Karpas-422 (cell line): ENCODE results near the gene MYLK. TPM values are rescaled to one million over a fixed set of nuclear protein-coding genes. Genes with fewer than 3 reads are reported as not detected.

ENCODE experiments used
- DNase-seq: peaks from one replicate; pipeline ENCODE4 v3.0.0-alpha.2; 2015
- H2AFZ ChIP-seq: fragments of 200-600 bp; sonication (generic); 2 replicates; pipeline ENCODE4 v1.6.1; 2014; ENCODE audit warnings: antibody characterized with exemption, low read length, mixed read lengths
- H3K27ac ChIP-seq: fragments of 200-600 bp; sonication (generic); 2 replicates; pipeline ENCODE4 v1.5.1; 2014; ENCODE audit warnings: mild to moderate bottlenecking, low read length, moderate library complexity
- H3K27me3 ChIP-seq: fragments of 200-600 bp; sonication (generic); 2 replicates; pipeline ENCODE4 v1.6.1; 2014; ENCODE audit warnings: low read length, mixed read lengths
- H3K36me3 ChIP-seq: fragments of 200-600 bp; sonication (generic); 2 replicates; pipeline ENCODE4 v1.6.1; 2014; ENCODE audit warnings: low read length, mixed read lengths; ENCODE audit not compliant: insufficient read depth
- H3K4me1 ChIP-seq: fragments of 200-600 bp; sonication (generic); 2 replicates; pipeline ENCODE4 v1.6.1; 2014; ENCODE audit warnings: mild to moderate bottlenecking, low read length, mixed read lengths
- H3K4me2 ChIP-seq: fragments of 200-600 bp; sonication (generic); 2 replicates; pipeline ENCODE4 v1.6.1; 2014; ENCODE audit warnings: low read length, low read depth, mild to moderate bottlenecking; ENCODE audit not compliant: poor library complexity, severe bottlenecking
- H3K4me3 ChIP-seq: fragments of 200-600 bp; sonication (generic); 2 replicates; pipeline ENCODE4 v1.5.1; 2014; ENCODE audit warnings: mild to moderate bottlenecking, antibody characterized with exemption, low read length, mixed read lengths
- H3K79me2 ChIP-seq: fragments of 200-600 bp; sonication (generic); 2 replicates; pipeline ENCODE4 v1.6.1; 2014; ENCODE audit warnings: mild to moderate bottlenecking, low read length, mixed read lengths
- H3K9ac ChIP-seq: fragments of 200-600 bp; sonication (generic); 2 replicates; pipeline ENCODE4 v1.6.0; 2014; ENCODE audit warnings: low read length
- H3K9me2 ChIP-seq: fragments of 200-600 bp; sonication (generic), shearing (Covaris generic); replicated peaks from 2 replicates; pipeline ENCODE4 v1.6.0; 2014; ENCODE audit warnings: mild to moderate bottlenecking, low read length, moderate library complexity; ENCODE audit not compliant: insufficient read depth
- H3K9me3 ChIP-seq: fragments of 300-700, 200-600 bp; sonication (generic); 2 replicates; pipeline ENCODE4 v1.6.1; 2014; ENCODE audit warnings: low read length, mixed read lengths
- H4K20me1 ChIP-seq: fragments of 200-600 bp; sonication (generic); 2 replicates; pipeline ENCODE4 v1.6.1; 2014; ENCODE audit warnings: mild to moderate bottlenecking, antibody characterized with exemption, low read length, low read depth; ENCODE audit not compliant: insufficient read depth
- total RNA-seq: library from RNA; depleted of rRNA; stranded (reverse); fragments of >200 nt; shearing (Covaris generic); gene quantifications from 2 replicates; pipeline ENCODE4 v1.2.3, GENCODE V29; 2014; ENCODE audit warnings: low replicate concordance

MYLK gene
- total RNA-seq, 1 experiment from 2014 or later: 0.63 TPM

DNA sequence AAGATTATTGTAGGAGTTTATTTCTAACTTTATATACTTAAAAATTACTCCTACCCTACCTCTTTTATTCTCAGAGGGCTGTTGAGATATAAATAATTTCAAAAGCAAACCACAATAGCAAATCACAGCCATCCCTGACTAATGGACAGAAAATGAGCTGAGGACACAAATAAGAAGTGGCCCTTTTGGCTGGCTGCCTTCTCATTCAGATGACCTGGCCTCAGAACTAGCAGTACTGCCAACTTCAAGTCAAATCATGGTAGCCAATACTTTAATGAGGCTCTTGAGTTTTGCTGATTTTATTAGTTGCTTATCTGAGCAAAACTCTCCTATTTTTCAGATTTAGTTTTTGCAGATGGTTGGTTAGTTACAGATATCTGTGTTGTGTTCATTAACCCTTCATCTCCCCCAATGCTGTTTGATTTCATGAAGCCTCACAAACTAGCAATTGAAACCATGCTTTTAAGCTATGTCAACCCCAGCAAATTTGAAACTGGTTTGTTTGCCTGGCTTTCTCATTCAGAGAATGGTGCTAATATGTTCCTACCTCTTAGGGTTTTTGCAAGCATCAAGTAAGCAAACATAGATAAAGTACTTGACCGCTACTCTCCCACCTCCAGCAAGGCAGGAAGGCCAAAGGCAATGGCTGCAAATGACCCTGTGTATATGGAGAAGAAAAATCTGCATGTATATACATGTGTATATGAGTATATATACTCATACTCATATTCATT, 225.8 kb downstream of the MYLK start:
- peaks cover 4% of the 10 kb centered on the region for H3K9me3 ChIP-seq
- H4K20me1 ChIP-seq: no peaks in the 10 kb centered on the region
- DNase-seq: no peak
- H2AFZ ChIP-seq: no peak overlapping the region
- H3K9me2 ChIP-seq: no peaks in the 10 kb centered on the region
- no peaks in the 10 kb centered on the region for H3K27me3 ChIP-seq
- H3K9ac ChIP-seq: no peak overlapping the region
- H3K4me1 ChIP-seq: 0 out of 2 replicates have a peak, but pooled peaks cover 2% of the 10 kb centered on the region
- H3K36me3 ChIP-seq: no peaks in the 10 kb centered on the region
- H3K4me3 ChIP-seq: no peak overlapping the region
- no peaks in the 10 kb centered on the region for H3K79me2 ChIP-seq
- H3K4me2 ChIP-seq: no peak overlapping the region
- H3K27ac ChIP-seq: no peak overlapping the region

DNA sequence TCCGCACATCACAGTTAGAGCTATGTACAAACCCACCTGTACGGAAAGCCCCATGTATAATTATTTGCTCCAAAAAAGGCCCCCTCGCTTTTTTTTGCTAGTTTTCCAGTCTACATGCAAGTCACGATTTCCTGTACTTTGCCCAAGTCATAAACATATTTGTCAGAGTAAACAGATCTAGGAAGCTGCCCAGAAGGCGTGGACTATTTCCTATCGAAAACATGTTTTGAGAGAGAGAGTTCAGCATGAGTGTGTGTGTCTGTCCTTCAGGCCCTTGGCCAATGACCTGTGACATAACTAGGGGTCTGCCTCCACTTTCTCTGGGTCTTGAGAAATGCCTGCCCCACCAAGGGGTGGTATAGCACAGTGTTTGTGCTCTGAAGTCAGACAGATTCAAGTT, 226.6 kb downstream of the MYLK start:
- H3K27ac ChIP-seq: no peak overlapping the region
- H3K27me3 ChIP-seq: no peaks in the 10 kb centered on the region
- H3K79me2 ChIP-seq: no peaks in the 10 kb centered on the region
- H3K9me3 ChIP-seq: peaks cover 4% of the 10 kb centered on the region
- H2AFZ ChIP-seq: no peak overlapping the region
- no peak overlapping the region for H3K9ac ChIP-seq
- no peaks in the 10 kb centered on the region for H3K9me2 ChIP-seq
- H4K20me1 ChIP-seq: no peaks in the 10 kb centered on the region
- DNase-seq: no peak
- H3K4me2 ChIP-seq: no peak overlapping the region
- H3K36me3 ChIP-seq: no peaks in the 10 kb centered on the region
- no peaks in the 10 kb centered on the region for H3K4me1 ChIP-seq
- H3K4me3 ChIP-seq: no peak overlapping the region

DNA sequence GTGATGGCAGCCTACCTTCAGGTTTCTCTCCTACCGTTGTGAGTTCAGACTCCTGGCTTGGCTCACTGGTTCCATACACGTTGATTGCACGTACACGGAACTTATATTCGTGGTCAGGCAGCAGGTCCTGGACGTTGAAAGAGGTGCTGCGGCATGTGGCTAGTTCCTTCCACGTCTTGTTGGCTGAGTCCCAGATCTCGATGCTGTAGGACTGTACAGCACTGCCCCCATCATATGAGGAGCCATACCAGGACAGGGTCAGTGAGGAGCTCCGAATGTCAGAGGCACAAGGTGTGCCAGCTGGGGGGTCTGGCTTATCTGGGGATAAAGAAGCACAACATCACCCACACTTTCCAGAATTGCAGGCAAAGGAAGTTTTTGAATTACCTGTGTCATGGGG, 227.0 kb downstream of the MYLK start:
- Histone ChIP-seq H3K4me3 (no peak overlapping the region), H3K27me3 (no peaks in the 10 kb centered on the region), H3K9me2 (no peaks in the 10 kb centered on the region), H3K79me2 (no peaks in the 10 kb centered on the region), H3K9ac (no peak overlapping the region), H4K20me1 (no peaks in the 10 kb centered on the region), H3K27ac (no peak overlapping the region), H3K9me3 (peaks cover 4% of the 10 kb centered on the region), H3K4me1 (no peaks in the 10 kb centered on the region), H3K36me3 (no peaks in the 10 kb centered on the region), H2AFZ (no peak overlapping the region), H3K4me2 (no peak overlapping the region)
- DNase-seq: no peak

DNA sequence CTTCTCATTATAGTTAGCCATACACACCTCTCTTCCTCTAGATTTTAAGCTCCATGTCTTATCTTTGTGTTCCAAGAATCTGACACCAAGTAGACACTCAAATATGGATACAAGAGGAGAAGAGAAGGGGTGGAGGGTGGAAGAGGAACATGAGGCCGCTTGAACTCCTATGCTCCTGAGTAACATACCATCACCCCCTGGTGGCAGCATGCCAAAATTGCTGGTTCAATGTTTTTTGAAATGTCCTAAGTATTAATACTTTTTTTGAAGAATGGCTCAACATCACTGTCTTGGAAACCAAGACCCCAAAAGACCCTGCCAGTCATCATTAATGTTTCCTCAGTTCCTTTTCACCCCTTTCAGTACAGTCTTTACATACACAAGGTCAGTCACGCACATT, 227.4 kb downstream of the MYLK start:
- no peaks in the 10 kb centered on the region for H3K79me2 ChIP-seq
- H3K36me3 ChIP-seq: no peaks in the 10 kb centered on the region
- no peaks in the 10 kb centered on the region for H4K20me1 ChIP-seq
- no peaks in the 10 kb centered on the region for H3K4me1 ChIP-seq
- no peak overlapping the region for H3K9ac ChIP-seq
- H3K9me2 ChIP-seq: no peaks in the 10 kb centered on the region
- H3K4me2 ChIP-seq: no peak overlapping the region
- H3K4me3 ChIP-seq: no peak overlapping the region
- H3K9me3 ChIP-seq: peaks cover 4% of the 10 kb centered on the region
- no peaks in the 10 kb centered on the region for H3K27me3 ChIP-seq
- no peak overlapping the region for H3K27ac ChIP-seq
- no peak overlapping the region for H2AFZ ChIP-seq
- peak; percentile 61 for DNase-seq

DNA sequence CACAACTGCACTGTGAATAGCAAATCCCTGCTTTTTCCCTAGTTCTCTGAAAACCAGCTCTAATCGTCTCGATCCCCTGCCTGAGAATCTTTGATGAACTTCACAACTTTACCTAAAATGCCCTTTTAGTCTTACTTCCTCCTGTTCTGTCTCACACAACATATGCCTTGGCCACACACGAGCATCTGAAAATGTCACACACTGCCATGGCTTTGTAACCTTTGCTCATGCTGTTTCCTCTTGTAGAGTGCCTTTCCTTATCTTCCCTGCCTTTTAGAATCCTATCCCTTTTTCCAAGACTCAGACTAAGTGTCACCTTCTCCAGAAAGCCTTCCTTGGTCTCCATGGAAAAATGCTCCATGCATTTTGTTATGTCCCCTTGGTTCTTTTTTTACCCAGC, 227.9 kb downstream of the MYLK start:
- Histone ChIP-seq H3K4me2 (no peak overlapping the region), H3K27ac (no peak overlapping the region), H2AFZ (no peak overlapping the region), H3K9ac (no peak overlapping the region), H4K20me1 (no peaks in the 10 kb centered on the region), H3K9me2 (no peaks in the 10 kb centered on the region), H3K9me3 (peaks cover 4% of the 10 kb centered on the region), H3K79me2 (no peaks in the 10 kb centered on the region), H3K4me3 (no peak overlapping the region), H3K36me3 (no peaks in the 10 kb centered on the region), H3K4me1 (no peaks in the 10 kb centered on the region), H3K27me3 (no peaks in the 10 kb centered on the region)
- no peak for DNase-seq

DNA sequence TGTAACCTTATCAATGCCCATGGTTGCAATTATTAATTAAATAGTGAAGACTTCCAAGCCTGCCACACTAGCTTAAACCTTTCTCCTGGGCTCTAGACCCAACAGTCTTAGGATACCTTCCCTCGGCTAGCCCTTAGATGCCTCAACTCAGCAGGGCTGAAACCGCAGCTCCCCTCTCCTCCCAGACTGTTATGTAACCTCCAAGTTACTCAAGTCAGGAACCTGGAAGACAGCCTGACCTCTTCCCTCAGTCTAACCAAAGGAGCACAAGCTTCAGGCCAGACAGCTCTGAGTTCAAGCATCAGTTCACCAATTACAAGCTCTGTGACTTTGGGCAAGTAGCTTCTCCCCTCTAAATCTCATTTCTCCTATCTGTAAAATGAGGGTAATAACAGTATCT, 228.7 kb downstream of the MYLK start:
- no peaks in the 10 kb centered on the region for H3K79me2 ChIP-seq
- no peaks in the 10 kb centered on the region for H3K27me3 ChIP-seq
- no peaks in the 10 kb centered on the region for H3K36me3 ChIP-seq
- H3K9me3 ChIP-seq: peaks cover 4% of the 10 kb centered on the region
- no peak for DNase-seq
- no peaks in the 10 kb centered on the region for H3K4me1 ChIP-seq
- H4K20me1 ChIP-seq: no peaks in the 10 kb centered on the region
- no peak overlapping the region for H2AFZ ChIP-seq
- H3K9me2 ChIP-seq: no peaks in the 10 kb centered on the region
- H3K4me2 ChIP-seq: no peak overlapping the region
- no peak overlapping the region for H3K27ac ChIP-seq
- no peak overlapping the region for H3K9ac ChIP-seq
- no peak overlapping the region for H3K4me3 ChIP-seq

DNA sequence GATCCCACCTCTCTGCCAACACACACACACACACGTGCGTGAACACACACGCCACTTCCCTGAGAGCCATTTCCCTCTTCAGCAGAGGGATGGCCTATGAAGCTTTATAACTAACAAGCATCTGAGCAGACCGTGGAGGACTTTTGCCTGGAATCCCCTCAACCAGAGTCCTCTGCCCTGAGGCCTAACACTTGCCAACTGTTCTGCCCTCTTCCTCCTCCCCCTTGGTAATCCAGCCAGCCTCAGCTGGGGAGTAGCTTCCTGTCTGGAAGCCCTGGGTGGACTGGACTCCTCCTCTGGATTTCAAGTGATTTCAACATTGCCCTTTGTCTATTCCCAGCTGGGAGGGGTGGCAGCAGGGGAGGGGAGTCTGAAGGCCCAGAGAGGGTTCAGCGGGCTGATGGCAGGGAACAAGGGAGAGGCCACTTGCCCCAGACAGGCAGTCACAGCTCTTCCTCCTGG, 230.9 kb downstream of the MYLK start:
- Histone ChIP-seq H3K79me2 (no peaks in the 10 kb centered on the region), H2AFZ (no peak overlapping the region), H3K36me3 (no peaks in the 10 kb centered on the region), H3K27me3 (no peaks in the 10 kb centered on the region), H3K4me3 (no peak overlapping the region), H3K4me2 (no peak overlapping the region), H3K27ac (no peak overlapping the region), H4K20me1 (no peaks in the 10 kb centered on the region), H3K9ac (no peak overlapping the region), H3K4me1 (no peaks in the 10 kb centered on the region), H3K9me3 (peaks cover 4% of the 10 kb centered on the region), H3K9me2 (no peaks in the 10 kb centered on the region)
- DNase-seq: no peak

DNA sequence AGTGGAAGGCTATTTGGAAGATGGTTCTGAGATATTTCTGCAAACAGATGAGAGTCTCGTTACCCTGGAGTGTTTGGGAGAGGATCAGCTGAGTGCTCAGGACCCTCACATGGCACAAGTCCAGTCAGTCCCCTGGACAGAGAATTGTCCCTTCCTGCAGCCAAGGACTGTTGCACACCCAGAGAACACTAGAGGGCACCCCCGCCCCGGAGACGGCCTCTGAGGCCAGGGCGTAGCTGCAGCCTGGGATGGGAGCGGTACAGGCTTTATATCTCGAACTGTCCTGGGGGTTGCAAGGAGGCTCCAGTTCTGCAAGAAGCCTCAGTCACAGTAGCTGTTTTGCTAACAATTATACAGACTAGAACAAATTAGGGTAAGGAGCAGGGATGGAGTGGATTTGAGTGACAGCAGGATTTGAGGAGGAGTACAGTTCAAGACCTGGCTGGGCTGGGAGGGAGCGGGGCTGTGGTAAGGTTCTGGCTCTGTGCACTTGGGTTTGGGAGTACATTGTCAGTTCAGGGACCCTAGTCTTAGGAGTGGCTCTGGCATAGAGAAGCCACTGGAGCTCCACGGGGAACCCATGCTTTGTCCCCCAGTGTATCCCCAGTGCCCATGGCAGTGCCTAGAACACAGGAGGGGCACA, 231.7 kb downstream of the MYLK start:
- no peak overlapping the region for H3K9ac ChIP-seq
- no peak overlapping the region for H3K4me3 ChIP-seq
- no peaks in the 10 kb centered on the region for H3K79me2 ChIP-seq
- H3K9me2 ChIP-seq: no peaks in the 10 kb centered on the region
- DNase-seq: peak; percentile 87
- no peak overlapping the region for H3K4me2 ChIP-seq
- no peaks in the 10 kb centered on the region for H3K27me3 ChIP-seq
- peaks cover 4% of the 10 kb centered on the region for H3K9me3 ChIP-seq
- H3K27ac ChIP-seq: no peak overlapping the region
- H3K36me3 ChIP-seq: no peaks in the 10 kb centered on the region
- no peak overlapping the region for H2AFZ ChIP-seq
- H4K20me1 ChIP-seq: no peaks in the 10 kb centered on the region
- no peaks in the 10 kb centered on the region for H3K4me1 ChIP-seq
